Renal pelvis (tissue), 4 donors: ENCODE data around the gene DPP9. TPM values are rescaled to one million over a fixed set of nuclear protein-coding genes. Genes with fewer than 3 reads are reported as not detected.
"Not testable (repeated sequence)": the region's sequence is repeated elsewhere in the genome, so short reads cannot be mapped to it uniquely, and the experiment has no call there.

Experiments
- DNase-seq: peaks from one replicate; pipeline ENCODE4 v3.0.0-alpha.2; 2013
- polyA plus RNA-seq, 3 donors: library from polyadenylated mRNA; unstranded; fragments of 120-200 nt; gene quantifications; one replicate each; pipeline ENCODE4 v1.2.1, GENCODE V29; 2013; ENCODE audit not compliant: insufficient read length in 3 of 3

The DPP9 gene
- polyA plus RNA-seq, 3 donors = 18.2 to 28.0 (median 24.3) TPM

DNA sequence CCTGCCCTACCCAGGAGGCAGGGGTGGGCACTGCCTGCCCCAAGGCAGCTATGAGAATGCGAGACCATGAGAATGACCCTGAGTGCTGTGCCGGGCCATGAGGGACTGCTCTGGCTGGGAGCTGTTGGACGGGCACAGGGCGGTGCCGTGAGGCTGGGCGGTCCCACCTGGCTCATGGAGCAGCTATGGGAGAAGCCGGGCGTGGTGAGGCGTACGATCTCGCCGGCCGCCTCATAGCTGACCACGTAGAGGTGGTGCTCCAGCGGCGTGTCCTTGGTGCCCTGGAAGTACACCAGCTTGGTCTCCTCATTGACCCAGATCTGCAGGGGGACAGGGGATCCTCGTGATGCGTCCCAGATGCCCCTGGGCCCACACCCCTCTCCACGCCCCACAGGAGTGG, 34.2 kb downstream of the DPP9 start:
- DNase-seq = no peak

DNA sequence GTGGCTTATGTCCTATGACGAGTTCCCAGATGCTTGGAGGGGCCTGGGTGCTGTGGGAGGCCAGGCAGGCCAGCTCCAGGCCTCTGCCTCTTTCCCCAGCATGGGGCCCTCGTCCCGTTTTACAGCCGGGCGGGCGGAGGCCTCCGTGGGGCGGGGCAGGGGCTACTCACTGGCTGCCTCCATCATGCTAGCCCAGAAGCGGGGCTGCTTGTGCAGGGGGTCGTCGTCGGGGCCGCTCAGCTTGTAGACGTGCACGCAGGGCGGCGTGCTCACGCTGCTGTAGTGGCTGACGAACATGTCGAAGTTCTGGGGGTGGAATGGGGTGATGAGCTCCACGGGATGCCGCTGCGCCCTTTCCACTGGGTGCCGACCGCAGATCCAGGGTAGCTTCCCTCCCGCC, 35.1 kb downstream of the DPP9 start:
- DNase-seq = no peak

- no peak for DNase-seq
These were observed 36.2 kb downstream of the DPP9 start for GRCh38 chr19:4687396-4687795.

- no peak for DNase-seq
These were observed 36.9 kb downstream of the DPP9 start for GRCh38 chr19:4686700-4687099.

- no peak for DNase-seq
These were observed 39.1 kb downstream of the DPP9 start for GRCh38 chr19:4684312-4685095.

DNA sequence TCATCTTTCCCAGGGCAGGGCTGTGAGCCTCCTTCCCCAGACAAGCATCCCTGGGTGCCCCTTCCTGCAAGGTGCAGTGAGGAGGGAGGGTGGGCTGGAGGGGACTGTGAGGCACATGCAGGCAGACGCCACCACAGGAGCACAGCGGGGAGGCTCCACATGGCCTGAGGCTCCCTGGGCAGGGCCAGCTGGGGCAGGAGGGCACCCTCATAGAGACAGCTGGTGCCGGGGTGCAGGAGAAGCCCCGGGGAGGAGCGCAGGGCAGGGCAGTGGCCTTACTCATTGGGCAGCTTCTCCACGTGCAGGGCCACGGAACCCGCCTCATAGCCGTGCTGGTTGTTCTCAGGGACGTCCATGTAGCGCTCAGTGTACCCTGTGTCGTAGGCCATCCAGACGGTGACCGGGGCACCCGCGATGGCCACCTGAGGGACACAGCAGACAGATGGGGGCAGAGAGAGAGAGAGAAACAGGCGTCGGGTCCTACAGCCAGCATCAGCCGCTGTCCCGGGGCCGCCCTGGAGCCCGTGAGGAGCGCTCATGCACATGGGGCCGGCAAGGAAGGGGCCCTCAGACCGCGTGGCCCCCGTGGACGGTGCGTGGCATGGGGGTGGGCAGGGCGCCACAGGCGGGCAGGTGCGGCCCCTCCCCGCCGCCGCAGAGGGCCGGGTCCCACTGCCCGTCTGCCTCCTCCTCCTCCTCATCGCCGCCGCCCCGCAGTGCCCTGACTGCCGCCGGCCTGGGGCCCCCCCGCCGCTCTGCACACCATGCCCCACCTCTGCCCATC, 41.0 kb downstream of the DPP9 start:
- DNase-seq = no peak

- DNase-seq = not testable (repeated sequence)
These were observed 43.6 kb downstream of the DPP9 start for GRCh38 chr19:4680021-4680420.

- DNase-seq = no peak
These were observed 44.5 kb downstream of the DPP9 start for GRCh38 chr19:4678881-4679790.

DNA sequence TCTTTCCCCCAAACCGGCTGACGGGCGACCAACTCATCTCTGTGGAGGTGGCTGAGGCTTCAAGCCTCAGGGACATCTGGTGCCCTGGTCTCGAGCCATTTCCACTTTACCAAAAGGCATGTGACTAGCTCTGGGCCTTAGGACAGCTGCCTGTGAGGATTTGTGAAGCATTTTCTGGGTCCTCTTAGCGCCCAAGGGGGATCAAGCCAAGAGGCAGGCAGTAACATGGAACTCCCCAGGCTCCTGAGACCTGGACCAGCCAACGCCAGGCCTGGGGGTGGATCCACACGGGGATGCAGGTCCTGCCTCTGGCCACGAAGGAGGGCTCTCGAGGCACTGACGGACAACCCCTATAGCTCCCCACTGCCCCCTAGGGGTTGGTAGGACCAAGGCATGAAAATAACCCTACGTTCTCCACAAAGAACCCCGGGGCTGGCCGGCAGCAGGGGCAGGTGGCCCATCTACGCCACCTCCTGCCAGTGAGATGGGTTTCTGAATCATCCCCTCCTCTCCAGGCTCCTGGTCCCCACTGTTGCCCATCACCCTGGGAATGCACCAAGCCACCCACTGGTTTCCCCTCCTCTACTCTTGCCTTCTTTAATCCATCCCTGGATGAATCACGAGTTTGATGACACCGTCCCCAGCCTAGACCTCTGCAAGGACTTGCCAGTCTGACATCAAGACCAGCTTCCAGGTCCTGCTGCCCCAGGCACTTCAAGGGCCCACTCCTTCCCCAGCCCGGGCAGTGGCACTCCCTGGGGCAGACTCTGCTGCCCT, 46.5 kb downstream of the DPP9 start:
- DNase-seq = no peak

- DNase-seq = no peak
These were observed 48.3 kb downstream of the DPP9 start for GRCh38 chr19:4675346-4675745.

DNA sequence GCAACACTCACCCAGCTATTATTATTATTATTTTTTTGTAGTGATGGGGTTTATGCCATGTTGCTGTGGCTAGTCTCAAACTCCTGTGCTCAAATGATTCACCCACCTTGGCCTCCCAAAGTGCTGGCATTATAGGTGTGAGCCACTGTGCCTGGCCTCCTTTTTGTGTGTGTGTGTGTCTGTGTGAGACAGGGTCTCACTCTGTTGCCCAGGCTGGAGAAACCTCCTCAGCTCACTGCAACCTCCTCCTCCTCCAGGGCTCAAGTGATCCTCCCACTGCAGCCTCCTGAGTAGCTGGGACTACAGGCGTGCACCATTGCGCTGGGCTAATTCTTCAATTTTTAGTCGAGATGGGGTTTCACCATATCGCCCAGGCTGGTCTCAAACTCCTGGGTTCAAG, 49.9 kb downstream of the DPP9 start:
- no peak for DNase-seq

DNA sequence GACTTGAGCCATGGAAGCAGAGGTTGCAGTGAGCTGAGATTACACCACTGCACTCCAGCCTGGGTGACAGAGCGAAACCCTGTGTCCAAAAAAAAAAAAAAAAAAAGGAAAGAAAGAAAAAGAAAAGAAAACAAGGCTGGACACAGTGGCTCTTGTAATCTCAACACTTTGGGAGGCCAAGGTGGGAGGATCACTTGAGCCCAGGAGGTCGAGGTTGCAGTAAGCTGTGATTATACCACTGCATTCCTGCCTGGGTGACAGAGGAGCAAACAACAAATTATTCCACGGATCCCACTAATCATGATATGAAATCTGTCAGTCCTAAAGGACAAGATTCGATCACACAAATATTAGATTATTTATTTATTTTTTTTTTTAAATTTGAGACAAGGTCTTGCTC, 50.4 kb downstream of the DPP9 start:
- no peak for DNase-seq

- DNase-seq = no peak
These were observed 52.3 kb downstream of the DPP9 start for GRCh38 chr19:4671185-4671851.

DNA sequence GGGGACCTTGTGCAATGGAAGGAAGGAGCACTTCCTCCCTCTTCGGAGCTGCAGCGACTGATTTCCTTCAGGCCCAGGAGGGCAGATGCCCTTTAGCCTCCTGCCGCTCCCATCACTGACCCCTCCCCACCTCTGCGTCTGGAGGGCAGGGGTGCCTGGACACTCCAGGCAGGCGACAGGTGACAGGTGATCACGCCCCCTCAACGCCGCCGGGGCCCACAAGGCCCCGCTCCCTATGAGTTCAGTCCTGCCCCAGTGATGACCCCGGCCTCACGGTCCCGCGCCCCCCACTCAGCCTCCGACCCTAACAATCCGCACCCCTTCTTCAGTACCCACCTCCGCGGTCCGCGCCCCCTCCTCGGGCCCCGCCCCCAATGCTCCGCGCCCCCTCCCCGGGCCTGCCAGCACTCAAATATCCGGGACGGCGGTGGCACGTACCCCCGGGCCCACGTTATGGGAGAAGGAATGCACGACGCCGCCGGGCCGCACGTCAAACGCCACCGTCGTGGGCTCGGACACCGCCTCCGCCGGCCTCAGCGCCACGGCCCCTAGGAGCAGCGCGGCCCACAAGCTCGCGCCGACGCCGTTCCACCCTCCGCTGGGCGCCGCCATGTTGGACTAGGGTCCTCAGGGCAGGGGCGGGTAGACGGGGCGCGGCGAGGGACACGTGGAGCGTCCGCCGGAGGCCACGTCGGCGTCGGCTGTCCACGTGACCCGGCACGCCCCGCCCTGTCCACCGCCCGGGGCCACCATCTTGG, 53.7 kb downstream of the DPP9 start, which contains the start of gene MYDGF:
Gene MYDGF (minus strand): TSS at position 620 of the 758 bp plus-strand sequence. CDS start 8 bp downstream, at position 612.
- DNase-seq = peak; percentile 86

DNA sequence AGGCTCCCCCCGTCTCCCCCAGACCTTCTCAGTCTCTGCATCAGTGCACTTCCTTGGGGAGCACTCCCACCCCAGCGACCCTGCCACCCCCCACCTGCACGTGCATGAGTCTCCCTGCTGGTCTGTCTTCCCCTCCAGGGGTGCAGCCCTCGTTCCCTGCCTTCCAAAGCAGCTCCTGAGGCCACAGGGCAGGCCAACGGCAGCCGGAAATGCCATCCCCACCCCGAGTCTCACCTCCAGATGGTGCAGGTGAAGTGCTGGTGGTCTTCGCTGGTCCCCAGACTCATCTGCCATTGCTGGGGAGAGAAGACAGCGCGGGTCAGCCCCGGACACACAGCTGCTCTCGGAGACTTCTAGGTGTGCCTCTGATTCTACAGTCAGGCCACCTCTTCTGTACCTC, 59.0 kb downstream of the DPP9 start:
- no peak for DNase-seq

DNA sequence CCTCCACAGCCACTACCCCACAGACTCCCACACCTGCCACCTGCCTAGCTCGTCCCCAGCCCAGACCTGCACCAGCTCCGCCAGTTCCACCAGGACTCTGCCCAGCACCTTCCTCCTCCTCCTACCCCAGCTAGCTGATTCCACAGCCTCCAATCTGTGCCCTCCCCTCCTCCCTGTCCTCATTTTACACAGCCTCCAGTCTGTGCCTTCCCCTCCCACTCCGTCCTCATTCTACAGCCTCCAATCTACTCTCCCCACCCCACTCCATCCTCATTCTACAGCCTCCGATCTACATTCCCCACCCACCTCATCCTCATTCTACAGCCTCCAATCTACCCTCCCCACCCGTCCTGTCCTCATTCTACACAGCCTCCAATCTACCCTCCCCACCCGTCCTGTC, 60.8 kb downstream of the DPP9 start:
- DNase-seq = no peak

DNA sequence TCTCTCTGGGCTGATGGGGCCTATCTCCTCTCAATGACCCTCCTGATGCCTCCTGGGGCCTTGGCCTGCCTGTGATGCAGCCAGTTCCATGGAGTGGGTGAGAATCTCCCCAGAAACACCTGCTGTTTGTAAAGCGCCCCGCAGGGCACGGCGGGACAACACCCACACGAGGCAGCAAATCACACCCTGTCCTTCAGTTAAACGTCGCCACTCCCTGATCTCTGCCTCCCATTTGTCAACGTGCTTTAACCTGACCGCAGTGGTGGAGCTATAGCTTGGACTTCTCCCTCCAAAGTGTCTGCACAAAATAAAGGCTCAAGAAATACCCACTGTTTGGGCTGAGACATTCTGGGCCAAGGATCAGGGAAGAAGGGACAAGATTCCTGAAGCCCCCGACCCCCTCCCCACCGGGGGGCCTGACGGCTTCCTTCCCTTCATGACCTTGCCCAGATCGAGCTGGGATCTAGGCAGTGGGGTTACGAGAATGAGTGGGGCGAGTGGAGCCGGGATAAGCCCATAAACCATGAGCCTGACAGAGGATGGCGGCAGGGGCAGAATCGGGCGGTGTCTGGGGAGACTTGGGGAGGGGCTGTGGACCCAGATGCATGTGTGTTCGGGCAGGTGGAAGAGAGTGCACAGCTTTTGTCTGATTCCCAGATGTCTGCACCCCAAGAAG, 61.5 kb downstream of the DPP9 start:
- no peak for DNase-seq

- no peak for DNase-seq
These were observed 62.6 kb downstream of the DPP9 start for GRCh38 chr19:4660993-4661392.

GRCh38 chr19:4660181-4660791, 63.4 kb downstream of the DPP9 start:
- no peak for DNase-seq
